GM12878 (cell line): ENCODE measurements around the gene GPRC5C. TPM values are rescaled to one million over a fixed set of nuclear protein-coding genes. Genes with fewer than 3 reads are reported as not detected.

Experiments
- BCL11A ChIP-seq: IDR thresholded peaks from 2 replicates; pipeline ENCODE4 v1.6.1; 2011; ENCODE audit warnings: low read depth, low read length
- CBFB ChIP-seq: IDR thresholded peaks from 2 replicates; pipeline ENCODE4 v1.6.1; 2016; ENCODE audit warnings: antibody characterized with exemption, low read depth
- CHD4 ChIP-seq: fragments of 200-600 bp; sonication (generic); IDR thresholded peaks from 2 replicates; pipeline ENCODE4 v1.6.1; 2016; ENCODE audit warnings: mild to moderate bottlenecking
- E4F1 ChIP-seq: fragments of 450-650 bp; IDR thresholded peaks from 2 replicates; pipeline ENCODE4 v1.6.1; 2018; ENCODE audit warnings: borderline replicate concordance, mild to moderate bottlenecking; ENCODE audit not compliant: partially characterized antibody
- EED ChIP-seq: sonication (generic); IDR thresholded peaks from 2 replicates; pipeline ENCODE4 v1.6.1; 2016; ENCODE audit warnings: antibody characterized with exemption, low read depth
- HDAC2 ChIP-seq: fragments of 200-600 bp; sonication (generic); IDR thresholded peaks from 2 replicates; pipeline ENCODE4 v1.6.1; 2017
- JUND ChIP-seq: IDR thresholded peaks from 2 replicates; pipeline ENCODE4 v1.6.1; 2012; ENCODE audit warnings: low read depth, mild to moderate bottlenecking, low read length, improper control_type of control experiment, moderate library complexity
- MTA2 ChIP-seq: fragments of 450-650 bp; IDR thresholded peaks from 2 replicates; pipeline ENCODE4 v1.6.1; 2016; ENCODE audit warnings: low read depth, mild to moderate bottlenecking, moderate library complexity
- MTA3 ChIP-seq: IDR thresholded peaks from 2 replicates; pipeline ENCODE4 v1.6.1; 2012; ENCODE audit warnings: low read length, inconsistent platforms, borderline replicate concordance
- PKNOX1 ChIP-seq: fragments of 450-650 bp; IDR thresholded peaks from 2 replicates; pipeline ENCODE4 v1.6.1; 2016; ENCODE audit warnings: mild to moderate bottlenecking
- RAD21 ChIP-seq: IDR thresholded peaks from 2 replicates; pipeline ENCODE4 v1.6.1; 2011; ENCODE audit warnings: mild to moderate bottlenecking, low read depth, low read length, moderate library complexity; ENCODE audit not compliant: insufficient read depth
- SIN3A ChIP-seq: IDR thresholded peaks from 2 replicates; pipeline ENCODE4 v1.6.1; 2012; ENCODE audit warnings: low read depth, low read length, improper control_type of control experiment
- SKIL ChIP-seq: fragments of 450-650 bp; IDR thresholded peaks from 2 replicates; pipeline ENCODE4 v1.6.1; 2017; ENCODE audit warnings: mild to moderate bottlenecking, low read depth, inconsistent platforms; ENCODE audit not compliant: poor library complexity, severe bottlenecking
- TCF3 ChIP-seq: IDR thresholded peaks from 2 replicates; pipeline ENCODE4 v1.6.1; 2012; ENCODE audit warnings: low read depth, mild to moderate bottlenecking, low read length, borderline replicate concordance; ENCODE audit not compliant: insufficient read depth
- USF2 ChIP-seq: IDR thresholded peaks from 2 replicates; pipeline ENCODE4 v1.6.1; 2011; ENCODE audit warnings: low read depth, low read length, improper control_type of control experiment, borderline replicate concordance
- ZBTB4 ChIP-seq: fragments of 450-650 bp; formaldehyde crosslinking; IDR thresholded peaks from 2 replicates; pipeline ENCODE4 v1.4.0; 2022; ENCODE audit warnings: mild to moderate bottlenecking, moderate library complexity
- polyA plus RNA-seq, 11 experiments: library from polyadenylated mRNA; depleted of rRNA in 4 of 11; unstranded in 6 of 11; stranded (reverse) in 5 of 11; fragments of >200 nt; fragmentation: Nextera tagmentation in 4 of 11; fragmentation: Illumina TruSeq in 1 of 11; extraction: Ambion mirVana in 4 of 11; extraction: Trizol in 1 of 11; gene quantifications; 1 replicate in 1 of 11; 2 replicates in 10 of 11; pipeline versions ENCODE4 v1.2.1 to v1.2.3, GENCODE V29; 2011 to 2016; ENCODE audit warnings: inconsistent platforms in 2 of 11, missing spikeins in 2 of 11, low read depth in 1 of 11
- total RNA-seq, 4 experiments: library from RNA; depleted of rRNA in 3 of 4; stranded (reverse); fragments of >200 nt in 3 of 4; fragmentation: Illumina TruSeq in 1 of 4; extraction: Trizol in 1 of 4; gene quantifications; 2 replicates each; pipeline versions ENCODE4 v1.2.1 to v1.2.3, GENCODE V29; 2013 to 2021

The GPRC5C gene
- total and polyA plus RNA-seq, 10 of the 15 experiments (the other 5 are each of a cell fraction or from before 2014, with no cell fraction given) = 0.04 to 1.3 (median 0.36) TPM; not detected in 2

- no peak for TF ChIP-seq E4F1
- TF ChIP-seq SIN3A = peak; percentile 43; the same call in 1 of the 2 replicates
- peak; percentile 85 for TF ChIP-seq MTA2
- TF ChIP-seq EED = peak; percentile 93
- no peak for TF ChIP-seq CHD4
- TF ChIP-seq HDAC2 = no peak
- 0 out of 2 replicates have a peak, but pooled peaks have one; percentile 42 for TF ChIP-seq MTA3
- no peak for TF ChIP-seq USF2
- no peak for TF ChIP-seq ZBTB4 (CRISPR knock-in tag)
- no peak for TF ChIP-seq PKNOX1
- TF ChIP-seq JUND = no peak
- TF ChIP-seq BCL11A = peak; percentile 71; the same call in 1 of the 2 replicates
- no peak for TF ChIP-seq CBFB
- TF ChIP-seq RAD21 = 0 out of 2 replicates have a peak, but pooled peaks have one; percentile 3
- peak; percentile 81 for TF ChIP-seq SKIL
- TF ChIP-seq TCF3 = peak; percentile 85; the same call in 1 of the 2 replicates
Observed at GRCh38 chr17:74467221-74467951, 35.5 kb downstream of the GPRC5C start (continued).
